Cortex of kidney (tissue), 1 donor: ENCODE measurements around the gene NABP1.

Experiments used
- DNase-seq: peaks from one replicate; lab custom pipeline; 2025; lab: John Stamatoyannopoulos, UW

The NABP1 gene

DNA sequence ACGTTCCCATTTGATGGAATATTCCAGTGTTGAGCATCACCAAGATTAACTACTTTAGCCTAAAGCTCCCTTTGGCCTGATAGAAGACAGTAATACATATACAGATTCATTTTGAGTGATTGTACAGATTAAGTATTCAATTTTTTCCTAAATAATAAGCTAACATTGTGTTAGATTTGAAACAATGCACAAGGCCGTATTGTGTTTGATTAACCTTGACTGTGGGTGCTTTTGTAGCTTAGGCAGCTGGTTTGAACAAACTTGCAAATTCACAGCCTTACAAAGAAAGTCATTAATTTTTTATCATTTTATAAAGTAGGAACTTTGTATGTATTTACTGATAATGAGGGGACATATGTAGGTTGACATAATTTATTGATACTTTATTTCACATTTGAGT, 29.6 kb downstream of the NABP1 start:
- DNase-seq: no peak

- no peak for DNase-seq
These were observed 32.5 kb downstream of the NABP1 start for GRCh38 chr2:191710411-191710900.

- DNase-seq: no peak
These were observed 33.7 kb downstream of the NABP1 start for GRCh38 chr2:191711621-191712020.

DNA sequence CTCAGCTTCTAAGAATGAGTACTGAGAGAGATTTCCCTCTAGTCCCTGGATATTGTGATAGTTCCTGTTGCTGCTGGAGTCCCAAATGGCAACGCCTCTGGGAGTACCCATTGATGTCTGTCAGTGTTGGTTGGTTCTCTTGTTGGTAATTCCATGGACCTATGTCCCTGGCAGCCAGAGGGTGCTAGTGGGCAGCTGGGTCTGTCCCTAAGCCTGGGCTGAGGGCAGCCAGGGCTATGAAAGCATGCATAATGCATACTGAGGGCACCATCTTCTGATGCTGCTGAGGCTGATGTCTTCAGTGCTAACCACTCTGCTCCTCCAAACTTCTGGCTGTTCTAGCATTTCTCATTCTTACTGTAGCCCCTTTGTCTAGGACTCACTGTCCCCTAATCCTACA, 35.9 kb downstream of the NABP1 start:
- no peak for DNase-seq

DNA sequence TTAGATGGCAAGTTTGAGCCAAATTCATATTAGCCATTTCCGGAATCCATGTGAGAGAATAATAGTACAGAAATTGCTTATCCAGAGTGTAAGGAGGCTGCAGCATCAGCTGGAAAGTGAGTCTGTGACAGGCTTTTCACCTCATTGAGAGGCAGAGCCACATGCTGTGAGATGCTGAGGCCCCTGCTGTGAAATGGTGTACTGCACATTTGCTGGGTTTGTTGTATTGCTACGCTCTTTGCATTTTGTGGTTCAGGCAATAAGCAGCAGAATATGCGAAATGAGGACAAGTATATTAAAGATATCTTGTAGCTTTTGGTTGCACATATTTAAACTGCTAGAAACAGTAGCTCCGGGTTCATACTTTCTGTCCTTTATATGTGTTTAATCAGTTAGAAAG, 37.0 kb downstream of the NABP1 start:
- no peak for DNase-seq

DNA sequence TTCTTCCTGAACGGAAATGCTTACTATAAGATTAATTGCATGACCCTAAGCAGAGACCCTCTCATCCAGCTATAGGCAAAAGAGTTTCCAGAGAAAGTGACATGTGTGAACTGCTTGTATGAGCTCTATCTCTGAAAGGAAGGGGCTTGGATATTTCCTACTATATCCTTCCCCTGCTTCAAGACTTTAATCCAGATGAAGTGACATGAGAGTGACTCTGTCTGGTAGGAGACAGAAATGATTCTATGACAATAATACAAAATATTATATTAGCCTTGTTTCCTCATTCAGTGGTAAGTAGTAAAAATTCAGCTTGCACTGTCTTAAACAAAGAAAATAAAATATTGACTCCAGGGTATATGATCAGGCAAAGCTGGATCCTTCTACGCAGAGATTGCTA, 37.5 kb downstream of the NABP1 start:
- no peak for DNase-seq

DNA sequence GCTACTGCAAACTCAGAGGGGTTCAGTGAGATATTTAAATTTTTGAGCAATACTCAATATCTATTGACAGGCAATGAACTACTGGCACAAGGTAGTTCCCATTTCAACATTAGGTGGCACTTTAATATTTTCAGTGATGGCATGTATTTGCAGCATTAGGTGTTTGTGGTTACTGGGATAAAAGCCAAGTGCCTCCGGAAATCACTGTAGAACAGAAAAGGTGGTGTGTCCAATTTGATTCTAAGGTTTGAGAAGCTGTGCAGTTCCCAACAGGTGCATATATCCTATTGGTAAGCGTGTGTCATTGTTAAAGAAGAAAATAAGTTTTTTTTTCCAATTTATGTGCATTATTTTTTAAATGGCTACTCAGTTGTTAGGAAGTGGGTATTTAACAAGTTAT, 41.3 kb downstream of the NABP1 start:
- no peak for DNase-seq

DNA sequence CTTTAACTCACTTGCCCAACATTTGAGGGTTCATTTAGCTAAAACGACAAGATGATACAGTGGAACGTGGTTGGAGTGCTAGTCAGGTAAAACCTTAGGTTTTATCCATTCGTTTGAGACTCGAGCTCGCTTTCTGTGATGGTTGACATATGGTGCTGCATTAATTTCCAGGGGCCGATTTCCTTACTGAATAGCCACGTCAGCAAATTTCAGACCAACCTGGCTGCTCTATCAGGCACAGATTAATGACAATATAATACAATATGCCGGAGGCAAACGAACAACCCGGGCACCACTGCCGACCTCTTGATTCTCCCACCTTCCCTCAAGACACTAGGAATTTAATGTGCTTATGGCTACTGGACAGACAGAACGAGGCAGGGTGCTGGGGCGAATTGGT, 42.0 kb downstream of the NABP1 start:
- DNase-seq: no peak

GRCh38 chr2:191721331-191721730, 43.4 kb downstream of the NABP1 start:
- no peak for DNase-seq

DNA sequence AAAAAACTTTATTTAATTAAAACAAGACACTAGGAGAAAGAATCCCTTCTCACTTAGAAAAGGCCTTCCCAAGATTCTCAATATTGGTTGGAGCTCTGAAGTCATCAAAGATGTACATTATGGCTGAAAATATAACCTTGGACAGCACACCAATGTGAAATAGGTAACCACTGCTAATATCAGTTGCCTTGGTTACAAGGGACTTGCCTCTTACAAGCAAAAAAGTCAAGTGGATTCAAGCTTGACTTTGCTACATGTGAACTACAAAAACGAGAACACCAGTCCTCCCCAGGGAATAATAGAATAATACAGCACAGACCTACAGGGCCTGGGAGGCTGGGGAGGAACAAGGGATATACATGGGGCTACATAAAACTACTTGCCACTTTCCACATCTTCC, 46.1 kb downstream of the NABP1 start:
- no peak for DNase-seq

GRCh38 chr2:191728750-191729624, 51.1 kb downstream of the NABP1 start:
- DNase-seq: no peak

DNA sequence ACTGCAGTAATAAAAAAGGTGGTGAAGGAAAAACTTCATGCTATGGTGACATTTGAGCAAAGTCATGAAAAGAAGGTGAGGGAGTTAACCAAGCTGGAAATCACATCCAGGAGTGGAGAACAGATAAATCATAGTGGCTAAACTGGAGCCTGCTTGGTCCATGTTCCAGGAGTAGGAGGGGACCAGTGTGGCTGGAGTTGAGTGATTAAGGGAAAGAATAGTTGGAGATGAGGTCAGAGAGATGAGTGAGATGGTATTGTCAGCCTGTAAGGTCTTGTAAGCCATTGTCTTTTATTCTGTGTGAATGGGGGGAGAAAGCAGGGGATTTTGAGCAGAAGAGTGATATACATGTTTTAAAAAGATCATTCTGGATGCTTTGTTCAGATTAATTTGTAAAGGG, 52.3 kb downstream of the NABP1 start:
- no peak for DNase-seq
